GM18508 (cell line): ENCODE data around the gene GLT1D1.

Experiments
- ATAC-seq: cut with Tn5 transposase; IDR thresholded peaks from one replicate; pipeline ENCODE4 v1.9.1; 2021; ENCODE audit warnings: moderate number of reproducible peaks; ENCODE audit not compliant: insufficient read depth, unreplicated experiment

Gene GLT1D1

DNA sequence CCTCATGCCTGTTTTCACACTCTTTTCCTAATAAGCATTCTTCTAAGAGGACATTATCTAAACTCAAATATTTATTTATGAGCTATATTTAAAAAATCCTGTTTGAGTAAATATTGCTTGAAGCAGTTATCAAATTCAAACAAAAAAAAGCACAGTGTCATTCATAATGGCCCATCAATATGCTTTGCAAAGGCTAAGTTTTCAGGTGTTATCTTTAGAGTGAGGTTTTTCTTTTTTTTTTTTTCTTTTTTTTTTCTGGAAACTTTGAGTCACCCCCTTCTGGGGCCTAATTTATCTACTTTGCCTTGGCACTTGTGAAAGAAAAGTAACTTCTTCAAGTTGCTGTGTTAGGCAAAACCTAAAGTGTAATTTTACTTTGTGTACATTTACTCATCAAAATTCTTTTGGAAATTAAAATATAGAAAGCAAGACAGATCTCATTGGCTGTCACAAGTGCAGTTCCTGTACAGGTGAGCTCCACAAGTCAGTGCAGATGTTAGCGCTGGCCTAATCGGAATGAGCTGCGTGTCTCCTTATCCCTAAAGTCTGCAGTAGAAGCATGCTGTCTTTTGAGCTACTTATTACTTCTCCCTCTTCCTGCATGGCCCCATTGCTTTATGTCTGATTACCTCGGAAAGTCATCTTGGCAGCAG, 53.3 kb downstream of the GLT1D1 start:
- ATAC-seq: no peak

DNA sequence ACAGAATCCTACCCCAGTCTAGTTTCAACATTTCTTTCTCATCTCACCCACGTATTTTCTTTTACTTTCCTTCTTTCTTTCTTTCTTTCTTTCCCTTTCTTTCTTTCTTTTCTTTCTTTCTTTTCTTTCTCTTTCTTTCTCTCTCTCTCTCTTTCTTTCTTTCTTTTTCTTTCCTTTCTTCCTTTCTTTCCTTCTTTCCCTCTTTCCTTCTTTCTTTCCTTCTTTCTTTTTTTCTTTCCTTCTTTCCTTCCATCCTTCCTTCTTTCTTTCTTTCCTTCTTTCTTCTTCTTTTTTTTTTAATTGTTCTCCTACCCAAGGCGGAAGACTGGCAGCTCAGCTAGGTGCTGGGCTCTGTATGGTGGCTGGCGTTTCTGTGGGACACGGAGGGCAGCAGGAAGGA, 55.0 kb downstream of the GLT1D1 start:
- ATAC-seq: no peak

DNA sequence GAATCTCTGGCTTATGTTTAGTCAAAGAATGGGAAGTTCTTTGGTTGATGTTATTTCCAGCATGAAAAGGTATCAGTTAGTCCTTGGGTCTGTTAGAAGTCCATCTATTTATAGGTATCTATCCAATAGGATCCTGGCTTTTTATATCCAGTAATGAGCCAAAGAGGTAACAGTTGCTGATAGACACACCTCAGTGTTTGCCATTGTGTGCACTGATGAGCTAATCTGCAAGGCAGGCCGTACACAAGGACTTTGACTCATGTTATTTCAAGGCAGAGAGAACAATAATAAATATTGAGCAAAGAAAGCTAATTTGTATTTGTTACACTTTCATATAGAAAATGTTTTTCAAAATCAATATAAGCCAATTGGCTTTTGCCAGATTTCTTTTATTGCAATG, 56.4 kb downstream of the GLT1D1 start:
- ATAC-seq: no peak

DNA sequence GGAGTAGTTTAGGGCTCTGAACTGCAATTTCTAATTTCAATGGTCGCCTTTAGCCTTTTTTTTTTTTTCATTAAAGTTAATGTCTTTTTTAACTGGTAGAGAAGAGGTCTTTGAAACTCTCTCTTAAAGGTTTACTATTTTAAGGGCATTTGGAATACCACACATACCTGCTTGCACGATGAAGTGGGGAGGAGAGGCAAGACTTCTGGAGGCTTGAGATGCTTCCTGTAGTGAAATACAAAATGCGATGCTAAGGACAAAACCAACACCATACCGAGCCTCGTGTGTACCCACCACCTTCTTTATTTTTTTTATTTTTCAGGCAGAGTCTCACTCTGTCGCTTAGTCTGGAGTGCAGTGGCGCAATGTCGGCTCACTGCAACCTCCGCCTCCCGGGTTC, 57.4 kb downstream of the GLT1D1 start:
- no peak for ATAC-seq

DNA sequence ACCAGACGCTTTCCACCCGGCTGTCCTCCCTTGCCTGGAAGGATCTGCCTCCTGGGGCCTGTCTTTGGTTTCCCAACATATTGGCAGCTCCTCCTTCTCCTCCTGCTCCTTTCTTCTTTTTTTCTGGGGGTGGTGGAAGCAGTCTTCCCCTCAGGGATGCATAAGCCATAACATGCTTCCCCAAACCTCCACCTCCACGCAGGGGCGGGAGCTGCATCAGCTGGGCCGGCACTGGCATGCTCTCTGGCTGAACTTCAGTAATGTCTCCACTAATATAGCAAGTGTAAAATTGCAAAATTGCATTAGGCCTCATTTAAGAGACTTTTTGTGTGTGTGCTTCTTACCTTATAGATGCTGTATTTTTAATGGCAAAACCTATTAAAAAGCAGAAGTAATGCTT, 58.6 kb downstream of the GLT1D1 start:
- no peak for ATAC-seq

DNA sequence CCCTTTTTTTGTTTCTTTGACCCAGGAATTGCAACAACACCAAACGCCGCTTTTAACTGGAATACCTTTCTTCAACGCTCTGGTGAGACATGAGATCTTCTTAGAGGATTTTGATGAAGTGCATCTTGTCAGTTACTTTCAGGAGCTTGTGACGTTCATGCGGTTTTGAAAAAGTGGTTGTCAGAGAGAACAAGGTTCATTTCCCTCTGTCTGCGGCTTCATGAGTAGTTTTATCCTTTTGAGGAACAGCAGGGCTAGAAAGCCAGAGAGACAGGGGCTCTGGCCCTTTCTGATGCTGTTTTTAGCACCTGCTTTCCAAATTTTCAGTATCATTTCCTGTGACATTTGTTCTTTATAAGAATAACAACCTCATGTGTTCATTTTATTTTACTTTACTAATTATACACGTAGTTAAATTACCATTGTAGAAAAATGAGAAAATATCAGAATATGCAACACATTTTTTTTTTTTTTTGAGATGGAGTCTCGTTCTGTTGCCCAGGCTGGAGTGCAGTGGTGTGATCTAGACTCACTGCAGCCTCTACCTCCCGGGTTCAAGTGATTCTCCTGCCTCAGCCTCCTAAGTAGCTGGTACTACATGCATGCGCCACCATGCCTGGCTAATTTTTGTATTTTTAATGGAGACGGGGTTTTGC, 61.8 kb downstream of the GLT1D1 start:
- ATAC-seq: peak; percentile 95

DNA sequence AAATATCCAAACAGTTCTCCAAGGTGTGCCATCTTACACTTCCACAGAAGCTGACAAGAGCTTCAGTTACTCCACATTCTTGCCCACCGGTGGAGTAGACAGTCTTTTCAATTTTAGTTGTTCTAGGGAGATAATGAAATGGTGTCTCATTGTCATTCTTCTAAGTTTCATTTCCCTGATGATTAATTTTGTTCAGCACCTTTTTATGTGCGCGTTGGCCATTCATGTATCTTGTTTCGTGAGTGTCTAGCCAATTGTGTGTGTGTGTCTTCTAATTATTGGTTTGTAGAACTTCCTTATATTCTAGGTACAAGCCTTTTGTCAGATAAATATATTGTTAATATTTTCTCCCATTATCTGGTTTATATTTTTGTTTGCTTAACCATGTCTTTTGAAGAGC, 63.1 kb downstream of the GLT1D1 start:
- ATAC-seq: no peak

DNA sequence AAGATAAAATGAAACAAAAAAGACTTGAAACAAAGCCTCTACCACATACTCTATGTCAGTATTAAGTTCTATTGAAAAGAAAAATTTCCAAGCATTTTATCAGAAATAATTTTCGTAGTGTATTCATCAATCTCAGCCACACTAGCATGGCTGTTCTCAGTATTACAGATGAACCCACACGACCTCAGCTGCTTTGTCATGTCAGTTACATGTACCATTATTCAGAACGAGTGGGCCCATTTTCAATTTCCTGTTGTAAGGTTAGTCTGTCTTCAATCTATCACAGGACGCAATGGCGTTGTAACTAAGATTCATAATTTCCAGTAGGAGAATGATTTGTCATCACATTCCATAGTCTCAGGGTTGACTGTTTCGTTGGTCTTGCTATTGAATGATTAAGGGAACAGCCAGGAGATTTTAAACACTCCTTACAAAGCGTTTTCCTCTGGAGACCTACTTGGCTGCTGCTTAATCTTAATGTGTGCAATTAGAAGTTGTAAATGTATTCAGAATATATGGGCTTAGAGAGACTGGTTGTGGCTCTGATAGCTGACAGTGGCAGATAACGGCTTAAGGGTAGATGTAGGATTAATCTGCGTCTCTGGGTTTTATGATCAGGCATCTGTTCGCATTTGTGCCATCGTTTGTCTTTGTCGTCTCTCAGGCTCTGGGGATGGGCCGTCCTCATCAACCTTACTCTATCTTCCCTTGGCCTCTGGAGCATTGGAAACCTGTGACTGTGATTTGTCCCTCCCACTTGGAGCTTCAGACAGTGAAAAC, 65.4 kb downstream of the GLT1D1 start:
- no peak for ATAC-seq

DNA sequence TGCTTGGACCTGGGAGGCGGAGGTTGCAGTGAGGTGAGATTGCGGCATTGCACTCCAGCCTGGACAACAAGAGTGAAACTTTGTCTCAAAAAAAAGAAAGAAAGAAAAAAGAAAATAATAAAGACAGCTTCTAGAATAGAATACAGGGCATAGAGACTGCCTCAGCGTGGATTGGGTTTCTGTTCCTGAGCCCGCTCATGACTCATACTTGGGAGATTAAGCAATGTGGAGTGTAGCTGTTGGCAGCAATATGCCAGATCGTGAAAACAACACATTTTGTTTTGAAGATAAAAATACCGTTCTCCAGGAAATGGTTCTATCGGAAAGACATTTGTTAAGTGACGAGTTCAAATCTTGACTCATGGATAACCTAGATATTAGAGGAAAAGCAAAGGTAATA, 67.2 kb downstream of the GLT1D1 start:
- no peak for ATAC-seq

DNA sequence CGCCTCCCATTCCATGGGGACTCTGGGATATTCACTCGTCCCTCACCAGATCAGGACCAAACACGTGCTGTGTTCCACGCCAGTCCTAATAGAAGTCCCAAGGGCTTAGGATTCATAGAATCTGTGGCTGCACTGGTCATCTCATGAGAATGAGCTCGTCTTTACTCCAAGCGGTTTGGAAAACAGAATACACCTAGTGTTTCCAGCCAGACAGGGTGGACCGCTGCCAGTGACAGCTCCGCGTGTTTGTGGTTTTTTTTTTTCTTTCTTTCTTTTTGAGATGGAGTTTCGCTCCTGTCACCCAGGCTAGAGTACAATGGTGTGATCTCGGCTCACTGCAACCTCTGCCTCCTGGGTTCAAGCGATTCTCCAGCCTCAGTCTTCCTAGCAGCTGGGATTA, 75.1 kb downstream of the GLT1D1 start:
- no peak for ATAC-seq

DNA sequence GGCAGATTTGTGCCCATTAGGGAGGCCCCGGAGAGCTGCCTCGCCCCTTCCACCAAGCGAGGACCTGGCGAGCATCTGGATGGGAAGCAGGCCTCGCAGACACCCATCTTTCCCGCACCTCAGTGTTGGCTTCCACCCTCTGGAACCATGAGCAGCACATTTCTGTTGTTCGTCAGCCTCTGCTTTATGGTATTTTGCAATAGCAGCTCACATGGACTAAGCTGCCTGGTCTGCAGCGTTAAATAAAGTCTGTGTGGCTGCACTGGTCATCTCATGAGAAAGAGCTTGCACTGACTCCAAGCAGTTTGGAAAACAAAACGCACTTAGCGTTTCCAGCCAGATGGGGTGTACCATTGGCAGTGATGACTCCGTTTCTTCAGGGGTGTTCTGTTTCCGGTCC, 75.8 kb downstream of the GLT1D1 start:
- ATAC-seq: no peak

DNA sequence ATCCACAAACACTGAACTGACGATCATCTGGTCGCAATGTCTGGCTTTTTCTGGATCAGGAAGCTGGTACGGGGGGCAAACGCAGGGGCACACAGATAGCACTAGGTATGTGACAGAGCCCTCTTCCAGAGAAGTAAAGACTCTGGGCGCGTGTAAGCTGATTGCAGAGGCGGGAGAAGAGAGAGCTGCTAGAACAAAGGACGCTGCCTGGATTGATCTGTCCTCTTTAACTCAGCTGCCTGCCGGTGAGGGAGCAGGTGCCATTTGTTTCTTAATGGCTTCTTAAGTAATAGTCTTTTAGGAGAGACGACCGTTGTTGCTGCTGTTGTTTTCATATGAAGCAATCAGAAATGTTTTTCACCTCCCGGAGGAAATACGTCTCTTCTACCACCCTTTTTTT, 77.3 kb downstream of the GLT1D1 start:
- no peak for ATAC-seq

DNA sequence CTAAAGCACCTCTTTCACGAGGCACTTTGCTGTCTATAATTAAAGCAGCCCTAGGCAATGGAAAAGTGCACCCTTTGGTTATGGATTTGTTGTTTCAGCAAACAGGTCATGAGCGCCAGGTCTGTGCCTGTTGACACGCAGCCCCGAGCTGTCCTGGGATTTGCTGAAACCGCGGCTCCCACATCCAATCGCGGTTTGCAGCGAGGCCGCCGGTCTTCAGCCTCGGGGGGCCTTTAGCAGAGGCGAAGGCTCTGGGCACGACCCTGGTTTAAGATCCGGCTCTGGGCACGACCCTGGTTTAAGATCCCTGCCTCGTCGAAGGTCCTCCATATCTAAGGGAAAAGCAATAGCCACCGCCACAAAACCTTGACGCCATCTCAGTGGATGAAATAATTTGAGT, 79.2 kb downstream of the GLT1D1 start:
- no peak for ATAC-seq

DNA sequence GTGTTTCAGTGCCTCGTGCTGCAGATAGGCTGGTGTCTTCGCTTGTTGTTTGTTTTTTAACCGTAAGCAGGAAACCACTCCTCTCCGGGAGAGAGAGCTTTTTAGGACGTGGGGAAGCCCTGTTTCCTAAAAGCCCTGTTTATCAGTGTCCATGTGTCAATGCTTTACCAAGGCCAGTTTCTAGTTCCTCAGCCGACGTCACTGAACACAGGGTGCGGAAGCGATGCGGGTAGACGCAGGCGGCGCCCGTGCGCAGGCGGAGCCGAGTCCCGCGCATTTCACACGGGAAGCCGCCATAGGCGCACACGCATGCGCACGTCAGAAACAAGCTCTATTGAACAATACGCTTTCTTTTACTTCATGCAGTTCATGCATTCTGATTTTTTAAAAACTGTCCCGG, 79.8 kb downstream of the GLT1D1 start:
- ATAC-seq: no peak

DNA sequence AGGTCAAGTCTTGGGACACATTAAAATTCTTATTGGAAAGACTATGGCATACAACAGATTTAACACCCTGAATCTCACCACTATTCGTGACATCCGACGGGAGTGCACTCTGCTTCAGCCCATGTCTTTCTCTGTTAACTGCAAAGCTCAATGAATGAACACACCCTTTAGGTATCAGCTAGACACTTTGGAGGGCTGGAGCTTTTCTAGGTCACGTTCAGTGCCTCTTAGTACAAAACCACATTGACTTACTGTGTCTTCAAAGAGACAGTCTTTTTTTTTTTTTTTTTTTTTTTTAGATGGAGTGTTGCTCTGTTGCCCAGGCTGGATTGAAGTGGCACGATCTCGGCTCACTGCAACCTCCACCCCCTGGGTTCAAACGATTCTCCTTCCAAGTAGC, 80.6 kb downstream of the GLT1D1 start:
- no peak for ATAC-seq

DNA sequence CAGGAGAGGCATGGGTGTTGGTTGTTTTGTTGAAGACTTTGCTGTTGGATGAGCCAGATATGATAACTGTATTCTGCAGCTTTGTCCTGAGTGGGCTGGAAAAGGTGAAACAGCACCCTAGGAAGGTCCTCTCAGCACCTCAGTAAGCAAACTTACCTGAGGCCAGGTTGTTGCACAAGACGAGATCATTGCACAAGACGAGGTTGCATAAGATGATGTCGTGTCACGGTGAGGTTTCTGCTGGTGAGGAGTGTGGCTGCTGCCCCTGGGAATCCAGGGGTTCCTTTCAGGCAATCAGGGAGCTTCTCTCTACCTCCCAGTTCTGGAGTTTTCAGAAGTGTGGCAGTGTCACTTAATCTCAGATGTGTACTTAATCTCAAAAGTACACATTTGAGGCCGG, 85.6 kb downstream of the GLT1D1 start:
- ATAC-seq: no peak

DNA sequence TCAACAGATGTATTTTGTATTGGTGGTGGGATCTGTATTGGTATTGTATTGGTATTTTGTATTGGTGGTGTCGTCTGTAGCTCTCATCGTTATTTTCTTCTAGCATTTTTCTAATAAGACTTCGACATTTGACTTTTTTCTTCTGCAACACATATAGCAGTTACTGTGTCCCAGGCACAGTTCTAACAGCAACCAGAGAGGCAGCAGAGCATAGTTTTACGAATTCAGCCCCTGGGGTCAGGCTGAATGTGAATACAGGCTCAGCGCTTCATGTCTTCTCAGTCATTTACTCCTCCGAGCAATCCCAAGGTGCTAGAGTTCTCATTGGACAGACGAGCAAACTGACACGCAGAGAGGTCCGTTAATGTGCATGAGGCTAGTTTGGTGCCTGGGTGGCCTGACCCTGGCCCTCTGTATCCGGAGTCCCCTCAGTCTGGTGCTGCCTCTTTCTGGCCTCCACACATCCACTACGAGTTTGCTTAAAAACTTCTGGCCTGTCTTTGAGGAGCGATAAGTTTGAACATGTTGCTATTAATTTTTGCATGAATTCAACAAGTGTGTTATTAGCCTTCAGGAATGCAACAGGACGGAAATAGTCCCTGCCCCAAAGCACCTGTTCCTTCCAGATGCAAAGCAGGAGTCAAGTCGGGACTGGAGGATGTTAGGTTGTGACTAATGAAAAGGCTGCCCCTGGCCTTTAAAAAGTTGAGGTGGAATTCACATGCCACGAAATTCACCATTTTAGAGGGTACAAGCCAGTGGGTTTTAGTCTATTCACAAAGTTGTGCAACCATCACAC, 87.0 kb downstream of the GLT1D1 start:
- no peak for ATAC-seq

DNA sequence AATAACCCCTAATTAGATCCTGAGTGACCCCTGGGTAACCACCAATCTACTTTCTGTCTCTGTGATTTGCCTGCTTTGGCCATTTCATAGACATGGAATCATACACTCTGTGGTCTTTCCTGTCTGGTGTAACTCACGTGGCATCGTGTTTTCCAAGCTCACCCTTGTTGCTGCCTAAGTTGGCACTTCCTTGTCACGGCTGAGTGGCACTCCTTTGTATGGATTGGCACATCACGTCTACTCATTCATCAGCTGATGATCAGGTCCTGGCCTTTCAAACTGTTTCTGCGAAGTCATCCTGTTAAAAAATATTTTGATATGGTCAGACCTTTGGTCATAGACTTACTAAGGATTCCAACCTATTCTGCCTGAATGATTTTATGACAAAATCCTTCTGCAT, 87.7 kb downstream of the GLT1D1 start:
- ATAC-seq: no peak

DNA sequence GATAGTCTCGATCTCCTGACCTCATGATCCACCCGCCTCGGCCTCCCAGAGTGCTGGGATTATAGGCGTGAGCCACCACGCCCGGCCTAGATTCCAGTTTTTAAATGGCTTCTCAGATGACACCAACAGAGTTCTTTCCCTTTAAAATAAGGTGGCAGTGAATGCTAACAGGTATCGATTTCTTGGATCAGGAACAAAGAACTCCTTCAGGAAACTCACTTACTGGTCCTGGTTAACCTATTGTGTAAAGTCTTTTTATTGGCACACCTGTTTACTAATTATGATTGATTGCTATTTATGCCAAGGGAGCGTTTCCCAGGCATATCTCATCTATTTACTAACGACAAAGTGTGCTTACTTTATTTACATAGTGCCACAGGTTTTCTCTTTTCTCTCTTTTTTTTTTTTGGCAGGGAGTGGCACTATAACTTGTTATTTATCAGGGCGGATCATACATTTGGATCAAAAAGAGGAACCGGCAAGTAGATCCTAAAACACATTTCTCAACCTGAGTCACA, 89.7 kb downstream of the GLT1D1 start:
- no peak for ATAC-seq

DNA sequence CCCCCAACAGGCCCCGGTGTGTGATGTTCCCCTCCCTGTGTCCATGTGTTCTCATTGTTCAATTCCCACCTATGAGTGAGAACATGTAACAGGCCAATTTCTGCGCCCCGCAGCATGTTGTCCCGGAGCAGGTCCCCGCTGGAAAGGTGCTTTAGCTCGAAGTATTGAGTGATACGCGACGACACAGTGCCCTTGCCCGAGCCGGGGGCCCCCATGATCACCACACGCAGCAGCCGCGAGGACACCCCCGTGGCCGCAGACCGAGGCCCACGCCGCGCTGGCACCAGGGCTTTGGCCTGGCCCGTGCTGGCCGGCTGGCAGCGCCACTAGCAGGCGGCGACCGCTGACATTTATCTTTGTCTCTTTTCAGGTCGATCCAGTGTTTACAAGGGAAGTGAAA, 91.7 kb downstream of the GLT1D1 start:
- ATAC-seq: no peak

DNA sequence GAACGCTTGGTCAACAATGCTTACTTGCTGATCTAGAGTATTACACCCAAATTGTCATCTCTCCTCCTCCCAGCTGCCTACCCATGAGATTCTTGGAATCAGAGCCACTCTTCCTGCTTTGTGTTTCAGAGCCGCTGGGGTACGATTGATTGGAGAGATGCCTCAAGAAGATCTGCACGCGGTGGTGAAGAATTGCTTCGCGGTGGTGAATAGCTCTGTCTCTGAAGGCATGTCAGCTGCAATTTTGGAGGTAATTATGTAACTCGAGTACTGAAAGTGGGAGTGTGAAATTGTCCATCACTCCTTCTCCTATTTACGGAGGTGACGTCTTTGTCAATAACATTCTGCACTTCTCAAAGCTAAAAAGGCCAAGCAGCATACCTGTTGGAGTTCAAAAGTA, 93.9 kb downstream of the GLT1D1 start:
- no peak for ATAC-seq
